K562 (cell line): ENCODE measurements around the gene FOS. TPM values are rescaled to one million over a fixed set of nuclear protein-coding genes. Genes with fewer than 3 reads are reported as not detected.

Experiments used
- BRD9 ChIP-seq: fragments of 450-650 bp; IDR thresholded peaks from 2 replicates; pipeline ENCODE4 v1.6.1; 2018; ENCODE audit warnings: low read depth; ENCODE audit not compliant: partially characterized antibody
- CCNT2 ChIP-seq: IDR thresholded peaks from 2 replicates; pipeline ENCODE4 v1.6.1; 2011; ENCODE audit warnings: borderline replicate concordance, low read depth, mild to moderate bottlenecking, moderate library complexity, mixed read lengths, low read length; ENCODE audit not compliant: insufficient read length; ENCODE audit errors: extremely low read depth
- CHCHD3 ChIP-seq: fragments of 250-450 bp; sonication (Bioruptor Pico); IDR thresholded peaks from 2 replicates; pipeline ENCODE4 v2.1.2; 2022; ENCODE audit warnings: mild to moderate bottlenecking
- MEIS2 ChIP-seq: fragments of 450-650 bp; IDR thresholded peaks from 2 replicates; pipeline ENCODE4 v1.6.1; 2014; ENCODE audit warnings: mild to moderate bottlenecking; ENCODE audit not compliant: partially characterized antibody
- NCOR1 ChIP-seq: fragments of 450-650 bp; IDR thresholded peaks from 2 replicates; pipeline ENCODE4 v1.6.1; 2016; ENCODE audit warnings: mild to moderate bottlenecking, moderate library complexity
- NR4A1 ChIP-seq, 2 experiments: fragments of 250-450 bp in 1 of 2; fragments of 450-650 bp in 1 of 2; sonication (Bioruptor Pico) in 1 of 2; IDR thresholded peaks; 2 replicates each; pipeline versions ENCODE4 v1.4.0 to v1.6.1; 2016 to 2020; ENCODE audit warnings: mild to moderate bottlenecking in 2 of 2, missing compliant biosample characterization in 1 of 2, missing genetic modification characterization in 1 of 2, moderate library complexity in 1 of 2
- ZNF239 ChIP-seq: fragments of 250-450 bp; sonication (Bioruptor Pico); IDR thresholded peaks from 2 replicates; pipeline ENCODE4 v1.4.0; 2020; ENCODE audit warnings: mild to moderate bottlenecking
- polyA plus RNA-seq, 8 experiments: library from polyadenylated mRNA; depleted of rRNA in 4 of 8; stranded (reverse) in 5 of 8; unstranded in 3 of 8; fragments of >200 nt; fragmentation: Nextera tagmentation in 2 of 8; fragmentation: Illumina TruSeq in 1 of 8; extraction: Ambion mirVana in 2 of 8; extraction: Trizol in 1 of 8; gene quantifications; 2 replicates each; pipeline versions ENCODE4 v1.2.1 to v1.2.3, GENCODE V29; 2011 to 2014; ENCODE audit warnings: inconsistent platforms in 1 of 8, missing spikeins in 1 of 8
- total RNA-seq, 7 experiments: library from RNA; depleted of rRNA in 6 of 7; stranded (reverse); fragments of >200 nt in 6 of 7; fragmentation: Illumina TruSeq in 2 of 7; extraction: Trizol in 2 of 7; gene quantifications; 2 replicates each; pipeline versions ENCODE4 v1.2.1 to v1.2.3, GENCODE V29; 2011 to 2021; ENCODE audit warnings: low replicate concordance in 1 of 7
- TF ChIP-seq, protein P1 (sequence below): fragments of 450-650 bp; IDR thresholded peaks from 2 replicates; pipeline ENCODE4 v1.6.1; 2016; ENCODE audit warnings: low read depth
- TF ChIP-seq, protein P2 (sequence below): sonication (generic); formaldehyde crosslinking; IDR thresholded peaks from 2 replicates; pipeline ENCODE4 v1.8.0; 2023; ENCODE audit warnings: mild to moderate bottlenecking, missing genetic modification reagents
- TF ChIP-seq, protein P3 (sequence below): fragments of 450-650 bp; IDR thresholded peaks from 2 replicates; pipeline ENCODE4 v1.6.1; 2014; ENCODE audit warnings: low read depth, mild to moderate bottlenecking, moderate library complexity, borderline replicate concordance
- TF ChIP-seq, protein P4 (sequence below): sonication (generic); formaldehyde crosslinking; IDR thresholded peaks from 2 replicates; pipeline ENCODE4 v1.8.0; 2022; ENCODE audit warnings: mild to moderate bottlenecking, low read depth, missing genetic modification reagents

Gene FOS
- total and polyA plus RNA-seq, 9 of the 15 experiments (the other 6 are each of a cell fraction or from before 2014, with no cell fraction given): 0.54 to 13.8 (median 8.9) TPM

DNA sequence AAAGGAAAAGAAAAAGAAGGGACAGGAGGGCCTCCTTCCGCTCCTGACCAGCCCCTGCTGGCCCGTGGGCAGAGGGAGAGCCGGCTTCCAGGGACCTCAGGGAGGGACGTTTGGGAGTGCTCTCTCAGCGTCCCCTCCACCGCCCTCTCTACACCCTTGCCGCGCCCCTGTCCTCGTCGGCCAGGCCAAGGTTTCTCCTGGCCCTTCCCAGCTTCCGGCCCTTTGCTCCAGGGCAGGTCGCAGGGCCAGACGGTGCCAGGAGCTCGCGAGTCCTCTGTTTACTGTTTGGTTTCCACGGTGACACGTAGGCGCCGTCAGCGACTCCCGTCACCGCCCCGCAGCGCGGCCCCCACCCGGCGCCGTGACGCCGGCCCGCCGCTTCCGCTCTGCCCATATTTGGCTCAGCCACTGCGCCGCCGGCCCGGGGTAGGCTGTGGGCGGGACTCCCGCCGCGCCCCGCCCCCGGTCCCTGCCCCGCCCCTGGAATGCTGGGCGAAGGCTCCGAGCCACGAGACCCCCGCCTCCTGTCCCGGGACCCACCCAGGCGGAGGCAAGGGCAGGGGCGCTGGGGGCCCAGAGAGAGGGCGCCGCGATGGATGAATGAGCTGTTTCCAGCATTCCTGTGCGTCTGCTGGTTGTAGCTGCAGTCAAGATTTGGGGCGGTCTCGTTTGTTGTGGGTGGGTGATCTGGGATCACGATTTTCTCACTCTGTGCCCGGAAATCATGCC, 15.5 kb downstream of the FOS start (continued):
- TF ChIP-seq, protein P1, sequence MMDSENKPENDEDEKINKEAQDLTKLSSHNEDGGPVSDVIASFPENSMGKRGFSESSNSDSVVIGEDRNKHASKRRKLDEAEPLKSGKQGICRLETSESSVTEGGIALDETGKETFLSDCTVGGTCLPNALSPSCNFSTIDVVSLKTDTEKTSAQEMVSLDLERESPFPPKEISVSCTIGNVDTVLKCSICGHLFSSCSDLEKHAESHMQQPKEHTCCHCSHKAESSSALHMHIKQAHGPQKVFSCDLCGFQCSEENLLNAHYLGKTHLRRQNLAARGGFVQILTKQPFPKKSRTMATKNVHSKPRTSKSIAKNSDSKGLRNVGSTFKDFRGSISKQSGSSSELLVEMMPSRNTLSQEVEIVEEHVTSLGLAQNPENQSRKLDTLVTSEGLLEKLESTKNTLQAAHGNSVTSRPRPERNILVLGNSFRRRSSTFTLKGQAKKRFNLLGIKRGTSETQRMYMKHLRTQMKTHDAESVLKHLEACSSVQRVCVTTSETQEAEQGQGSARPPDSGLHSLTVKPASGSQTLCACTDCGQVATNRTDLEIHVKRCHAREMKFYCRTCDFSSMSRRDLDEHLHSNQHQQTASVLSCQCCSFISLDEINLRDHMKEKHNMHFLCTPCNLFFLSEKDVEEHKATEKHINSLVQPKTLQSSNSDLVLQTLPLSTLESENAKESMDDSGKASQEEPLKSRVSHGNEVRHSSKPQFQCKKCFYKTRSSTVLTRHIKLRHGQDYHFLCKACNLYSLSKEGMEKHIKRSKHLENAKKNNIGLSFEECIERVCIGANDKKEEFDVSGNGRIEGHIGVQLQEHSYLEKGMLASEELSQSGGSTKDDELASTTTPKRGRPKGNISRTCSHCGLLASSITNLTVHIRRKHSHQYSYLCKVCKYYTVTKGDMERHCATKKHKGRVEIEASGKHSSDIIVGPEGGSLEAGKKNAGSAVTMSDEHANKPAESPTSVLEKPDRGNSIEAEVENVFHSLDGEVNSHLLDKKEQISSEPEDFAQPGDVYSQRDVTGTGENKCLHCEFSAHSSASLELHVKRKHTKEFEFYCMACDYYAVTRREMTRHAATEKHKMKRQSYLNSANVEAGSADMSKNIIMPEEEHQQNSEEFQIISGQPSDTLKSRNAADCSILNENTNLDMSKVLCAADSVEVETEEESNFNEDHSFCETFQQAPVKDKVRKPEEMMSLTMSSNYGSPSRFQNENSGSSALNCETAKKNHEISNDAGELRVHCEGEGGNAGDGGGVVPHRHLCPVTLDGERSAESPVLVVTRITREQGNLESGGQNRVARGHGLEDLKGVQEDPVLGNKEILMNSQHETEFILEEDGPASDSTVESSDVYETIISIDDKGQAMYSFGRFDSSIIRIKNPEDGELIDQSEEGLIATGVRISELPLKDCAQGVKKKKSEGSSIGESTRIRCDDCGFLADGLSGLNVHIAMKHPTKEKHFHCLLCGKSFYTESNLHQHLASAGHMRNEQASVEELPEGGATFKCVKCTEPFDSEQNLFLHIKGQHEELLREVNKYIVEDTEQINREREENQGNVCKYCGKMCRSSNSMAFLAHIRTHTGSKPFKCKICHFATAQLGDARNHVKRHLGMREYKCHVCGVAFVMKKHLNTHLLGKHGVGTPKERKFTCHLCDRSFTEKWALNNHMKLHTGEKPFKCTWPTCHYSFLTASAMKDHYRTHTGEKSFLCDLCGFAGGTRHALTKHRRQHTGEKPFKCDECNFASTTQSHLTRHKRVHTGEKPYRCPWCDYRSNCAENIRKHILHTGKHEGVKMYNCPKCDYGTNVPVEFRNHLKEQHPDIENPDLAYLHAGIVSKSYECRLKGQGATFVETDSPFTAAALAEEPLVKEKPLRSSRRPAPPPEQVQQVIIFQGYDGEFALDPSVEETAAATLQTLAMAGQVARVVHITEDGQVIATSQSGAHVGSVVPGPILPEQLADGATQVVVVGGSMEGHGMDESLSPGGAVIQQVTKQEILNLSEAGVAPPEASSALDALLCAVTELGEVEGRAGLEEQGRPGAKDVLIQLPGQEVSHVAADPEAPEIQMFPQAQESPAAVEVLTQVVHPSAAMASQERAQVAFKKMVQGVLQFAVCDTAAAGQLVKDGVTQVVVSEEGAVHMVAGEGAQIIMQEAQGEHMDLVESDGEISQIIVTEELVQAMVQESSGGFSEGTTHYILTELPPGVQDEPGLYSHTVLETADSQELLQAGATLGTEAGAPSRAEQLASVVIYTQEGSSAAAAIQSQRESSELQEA: no peak
- TF ChIP-seq, protein P2, sequence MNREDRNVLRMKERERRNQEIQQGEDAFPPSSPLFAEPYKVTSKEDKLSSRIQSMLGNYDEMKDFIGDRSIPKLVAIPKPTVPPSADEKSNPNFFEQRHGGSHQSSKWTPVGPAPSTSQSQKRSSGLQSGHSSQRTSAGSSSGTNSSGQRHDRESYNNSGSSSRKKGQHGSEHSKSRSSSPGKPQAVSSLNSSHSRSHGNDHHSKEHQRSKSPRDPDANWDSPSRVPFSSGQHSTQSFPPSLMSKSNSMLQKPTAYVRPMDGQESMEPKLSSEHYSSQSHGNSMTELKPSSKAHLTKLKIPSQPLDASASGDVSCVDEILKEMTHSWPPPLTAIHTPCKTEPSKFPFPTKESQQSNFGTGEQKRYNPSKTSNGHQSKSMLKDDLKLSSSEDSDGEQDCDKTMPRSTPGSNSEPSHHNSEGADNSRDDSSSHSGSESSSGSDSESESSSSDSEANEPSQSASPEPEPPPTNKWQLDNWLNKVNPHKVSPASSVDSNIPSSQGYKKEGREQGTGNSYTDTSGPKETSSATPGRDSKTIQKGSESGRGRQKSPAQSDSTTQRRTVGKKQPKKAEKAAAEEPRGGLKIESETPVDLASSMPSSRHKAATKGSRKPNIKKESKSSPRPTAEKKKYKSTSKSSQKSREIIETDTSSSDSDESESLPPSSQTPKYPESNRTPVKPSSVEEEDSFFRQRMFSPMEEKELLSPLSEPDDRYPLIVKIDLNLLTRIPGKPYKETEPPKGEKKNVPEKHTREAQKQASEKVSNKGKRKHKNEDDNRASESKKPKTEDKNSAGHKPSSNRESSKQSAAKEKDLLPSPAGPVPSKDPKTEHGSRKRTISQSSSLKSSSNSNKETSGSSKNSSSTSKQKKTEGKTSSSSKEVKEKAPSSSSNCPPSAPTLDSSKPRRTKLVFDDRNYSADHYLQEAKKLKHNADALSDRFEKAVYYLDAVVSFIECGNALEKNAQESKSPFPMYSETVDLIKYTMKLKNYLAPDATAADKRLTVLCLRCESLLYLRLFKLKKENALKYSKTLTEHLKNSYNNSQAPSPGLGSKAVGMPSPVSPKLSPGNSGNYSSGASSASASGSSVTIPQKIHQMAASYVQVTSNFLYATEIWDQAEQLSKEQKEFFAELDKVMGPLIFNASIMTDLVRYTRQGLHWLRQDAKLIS: no peak
- TF ChIP-seq ZNF239: no peak
- TF ChIP-seq CCNT2: peak; percentile 71
- TF ChIP-seq, protein P3, sequence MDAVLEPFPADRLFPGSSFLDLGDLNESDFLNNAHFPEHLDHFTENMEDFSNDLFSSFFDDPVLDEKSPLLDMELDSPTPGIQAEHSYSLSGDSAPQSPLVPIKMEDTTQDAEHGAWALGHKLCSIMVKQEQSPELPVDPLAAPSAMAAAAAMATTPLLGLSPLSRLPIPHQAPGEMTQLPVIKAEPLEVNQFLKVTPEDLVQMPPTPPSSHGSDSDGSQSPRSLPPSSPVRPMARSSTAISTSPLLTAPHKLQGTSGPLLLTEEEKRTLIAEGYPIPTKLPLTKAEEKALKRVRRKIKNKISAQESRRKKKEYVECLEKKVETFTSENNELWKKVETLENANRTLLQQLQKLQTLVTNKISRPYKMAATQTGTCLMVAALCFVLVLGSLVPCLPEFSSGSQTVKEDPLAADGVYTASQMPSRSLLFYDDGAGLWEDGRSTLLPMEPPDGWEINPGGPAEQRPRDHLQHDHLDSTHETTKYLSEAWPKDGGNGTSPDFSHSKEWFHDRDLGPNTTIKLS: no peak
- TF ChIP-seq BRD9: no peak
- TF ChIP-seq, protein P4, sequence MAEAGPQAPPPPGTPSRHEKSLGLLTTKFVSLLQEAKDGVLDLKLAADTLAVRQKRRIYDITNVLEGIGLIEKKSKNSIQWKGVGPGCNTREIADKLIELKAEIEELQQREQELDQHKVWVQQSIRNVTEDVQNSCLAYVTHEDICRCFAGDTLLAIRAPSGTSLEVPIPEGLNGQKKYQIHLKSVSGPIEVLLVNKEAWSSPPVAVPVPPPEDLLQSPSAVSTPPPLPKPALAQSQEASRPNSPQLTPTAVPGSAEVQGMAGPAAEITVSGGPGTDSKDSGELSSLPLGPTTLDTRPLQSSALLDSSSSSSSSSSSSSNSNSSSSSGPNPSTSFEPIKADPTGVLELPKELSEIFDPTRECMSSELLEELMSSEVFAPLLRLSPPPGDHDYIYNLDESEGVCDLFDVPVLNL: no peak
- TF ChIP-seq MEIS2: no peak
- no peak for TF ChIP-seq CHCHD3
- TF ChIP-seq NR4A1 (CRISPR knock-in tag; IDR thresholded peaks at IDR 0.05): no peak
- no peak for TF ChIP-seq NR4A1 (tag; IDR thresholded peaks at IDR 0.05)
- no peak for TF ChIP-seq NCOR1
